HFF-Myc (cell line): ENCODE measurements around the gene ARHGDIG.

Source experiments
- DNase-seq: peaks from one replicate; pipeline ENCODE4 v3.0.0-alpha.2; 2011; ENCODE audit warnings: low read depth; ENCODE audit errors: extremely low read depth
- H3K4me3 ChIP-seq: replicated peaks from 2 replicates; pipeline ENCODE4 v1.5.1; 2011; ENCODE audit warnings: low read depth, mild to moderate bottlenecking, control low read depth, low read length
- TF ChIP-seq, protein P1 (sequence below): IDR thresholded peaks from 2 replicates; pipeline ENCODE4 v1.5.1; 2012; ENCODE audit warnings: mild to moderate bottlenecking, low read depth, low read length, control low read depth; ENCODE audit errors: missing control alignments

The ARHGDIG gene

DNA sequence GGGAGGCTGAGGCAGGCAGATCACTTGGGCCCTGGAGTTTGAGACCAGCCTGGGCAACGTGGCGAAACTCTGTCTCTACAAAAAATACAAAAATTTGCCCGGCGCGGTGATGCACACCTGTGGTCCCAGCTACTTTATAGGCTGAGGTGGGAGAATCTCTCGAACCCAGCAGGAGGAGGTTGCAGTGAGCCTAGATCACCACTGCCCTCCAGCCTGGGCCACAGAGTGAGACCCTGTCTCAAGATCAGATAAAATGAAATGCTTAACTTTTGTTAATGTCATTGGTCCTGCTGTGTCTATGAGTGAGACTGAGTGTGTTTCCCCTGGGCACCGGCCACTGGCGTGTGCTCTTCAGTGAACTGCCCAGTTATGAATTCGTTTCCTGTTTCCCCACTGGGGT lies 35.3 kb upstream of the ARHGDIG start:
- TF ChIP-seq, protein P1, sequence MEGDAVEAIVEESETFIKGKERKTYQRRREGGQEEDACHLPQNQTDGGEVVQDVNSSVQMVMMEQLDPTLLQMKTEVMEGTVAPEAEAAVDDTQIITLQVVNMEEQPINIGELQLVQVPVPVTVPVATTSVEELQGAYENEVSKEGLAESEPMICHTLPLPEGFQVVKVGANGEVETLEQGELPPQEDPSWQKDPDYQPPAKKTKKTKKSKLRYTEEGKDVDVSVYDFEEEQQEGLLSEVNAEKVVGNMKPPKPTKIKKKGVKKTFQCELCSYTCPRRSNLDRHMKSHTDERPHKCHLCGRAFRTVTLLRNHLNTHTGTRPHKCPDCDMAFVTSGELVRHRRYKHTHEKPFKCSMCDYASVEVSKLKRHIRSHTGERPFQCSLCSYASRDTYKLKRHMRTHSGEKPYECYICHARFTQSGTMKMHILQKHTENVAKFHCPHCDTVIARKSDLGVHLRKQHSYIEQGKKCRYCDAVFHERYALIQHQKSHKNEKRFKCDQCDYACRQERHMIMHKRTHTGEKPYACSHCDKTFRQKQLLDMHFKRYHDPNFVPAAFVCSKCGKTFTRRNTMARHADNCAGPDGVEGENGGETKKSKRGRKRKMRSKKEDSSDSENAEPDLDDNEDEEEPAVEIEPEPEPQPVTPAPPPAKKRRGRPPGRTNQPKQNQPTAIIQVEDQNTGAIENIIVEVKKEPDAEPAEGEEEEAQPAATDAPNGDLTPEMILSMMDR = no peak
- DNase-seq = no peak
- H3K4me3 ChIP-seq = no peak overlapping the region

DNA sequence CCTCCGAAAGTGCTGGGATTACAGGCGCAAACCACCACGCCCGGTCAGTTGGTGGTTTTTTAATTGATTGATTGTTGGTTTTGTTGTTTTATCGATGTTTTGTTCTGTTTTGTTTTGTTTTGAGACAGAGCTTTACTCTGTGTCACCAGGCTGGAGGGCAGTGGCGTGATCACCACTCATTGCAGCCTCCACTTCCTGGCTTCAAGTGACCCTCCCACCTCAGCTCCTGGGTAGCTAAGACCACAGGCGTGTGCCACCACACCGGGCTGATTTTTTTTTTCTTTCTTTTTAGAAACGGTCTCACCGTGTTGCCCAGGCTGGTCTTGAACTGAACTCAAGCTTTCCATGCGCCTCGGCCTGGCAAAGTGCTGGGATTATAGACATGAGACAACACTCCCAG lies 33.4 kb upstream of the ARHGDIG start:
- TF ChIP-seq, protein P1 = no peak
- no peak for DNase-seq

DNA sequence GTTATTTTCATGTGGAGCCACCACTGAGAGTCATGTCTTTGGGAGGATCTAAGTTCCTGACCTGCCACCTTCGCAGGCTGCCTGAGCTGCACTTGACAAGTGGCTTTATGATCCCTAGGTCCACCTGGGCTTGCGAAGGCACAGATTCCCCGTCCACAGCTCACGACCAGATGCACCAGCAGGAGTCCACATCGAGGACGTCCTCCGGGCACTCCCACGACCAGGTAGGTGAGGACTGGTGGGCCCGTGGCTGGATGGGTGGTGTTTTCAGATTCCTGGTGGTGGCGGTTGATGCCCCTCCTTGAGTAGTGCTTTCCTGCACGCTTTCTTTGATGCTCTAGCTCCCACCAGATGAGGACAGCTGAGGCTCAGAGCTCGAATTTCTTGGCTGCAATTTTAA lies 31.0 kb upstream of the ARHGDIG start:
- no peak for DNase-seq
- no peak overlapping the region for H3K4me3 ChIP-seq
- TF ChIP-seq, protein P1 = no peak

More for the DNA sequence above, 33.4 kb upstream of the ARHGDIG start:
- no peak overlapping the region for H3K4me3 ChIP-seq

DNA sequence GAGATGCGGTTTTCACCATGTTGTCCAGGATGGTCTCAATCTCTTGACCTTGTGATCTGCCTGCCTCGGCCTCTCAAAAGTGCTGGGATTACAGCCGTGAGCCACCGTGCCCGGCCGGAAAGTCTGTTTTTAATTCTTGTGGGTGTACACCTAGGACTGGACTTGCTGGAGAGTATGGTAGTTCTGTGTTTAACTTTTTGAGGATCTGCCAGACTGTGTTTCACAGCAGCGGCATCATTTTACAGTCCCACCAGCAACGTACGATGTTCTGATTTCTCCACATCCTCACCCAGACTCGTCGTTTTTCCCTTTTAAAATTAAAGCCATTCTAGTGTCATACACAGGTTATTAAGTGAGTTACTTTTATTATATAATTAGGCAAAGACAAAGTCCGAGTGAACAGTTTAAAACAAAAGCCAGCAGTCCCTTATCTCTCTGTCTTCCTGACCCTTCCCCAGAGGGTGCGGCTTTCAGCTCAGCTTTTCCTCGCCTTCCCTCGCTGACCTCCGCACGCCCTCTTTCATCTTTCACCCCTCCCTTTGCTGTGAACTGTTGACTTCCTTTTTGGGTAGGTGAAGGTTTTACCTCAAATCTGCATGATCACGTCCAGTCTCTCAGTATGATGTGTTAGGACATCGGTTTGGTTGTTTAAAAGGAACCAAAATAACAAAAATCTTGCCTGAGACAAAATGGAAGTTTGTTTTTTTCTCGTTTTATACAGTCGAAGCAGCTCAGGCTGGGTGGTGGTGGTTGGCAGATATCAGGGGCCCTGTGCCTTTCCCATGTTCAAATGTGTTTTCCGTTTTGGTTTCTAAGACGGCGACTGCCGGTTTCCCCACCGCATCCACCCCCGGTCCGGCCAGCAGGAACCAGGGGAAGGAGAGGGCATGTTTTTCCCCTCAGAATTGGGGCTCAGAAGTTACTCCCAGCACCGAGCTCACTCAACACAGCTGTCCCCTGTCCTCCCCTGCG lies 27.7 kb upstream of the ARHGDIG start:
- no peak for DNase-seq
- H3K4me3 ChIP-seq = no peak overlapping the region
- TF ChIP-seq, protein P1 = no peak

DNA sequence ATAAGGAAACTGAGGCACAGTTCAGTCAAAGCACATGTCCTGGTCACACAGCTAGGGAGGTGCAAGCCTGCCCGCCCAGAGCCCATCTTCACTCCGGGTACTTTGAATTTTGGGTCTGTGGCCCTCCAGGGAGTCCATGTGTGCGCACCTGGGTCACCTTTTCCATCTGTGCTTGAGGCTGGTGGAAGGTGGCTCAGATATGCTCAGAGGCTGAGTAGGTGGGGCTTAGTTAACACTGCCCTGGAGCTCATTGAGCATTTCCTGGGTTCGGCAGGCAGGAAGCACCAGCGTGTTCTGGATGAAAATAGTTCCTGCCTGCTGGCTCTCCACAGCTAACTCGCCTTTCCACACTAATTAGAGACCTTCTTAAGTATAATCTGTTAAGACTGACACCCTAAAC lies 26.6 kb upstream of the ARHGDIG start:
- no peak overlapping the region for H3K4me3 ChIP-seq
- TF ChIP-seq, protein P1 = no peak
- no peak for DNase-seq

DNA sequence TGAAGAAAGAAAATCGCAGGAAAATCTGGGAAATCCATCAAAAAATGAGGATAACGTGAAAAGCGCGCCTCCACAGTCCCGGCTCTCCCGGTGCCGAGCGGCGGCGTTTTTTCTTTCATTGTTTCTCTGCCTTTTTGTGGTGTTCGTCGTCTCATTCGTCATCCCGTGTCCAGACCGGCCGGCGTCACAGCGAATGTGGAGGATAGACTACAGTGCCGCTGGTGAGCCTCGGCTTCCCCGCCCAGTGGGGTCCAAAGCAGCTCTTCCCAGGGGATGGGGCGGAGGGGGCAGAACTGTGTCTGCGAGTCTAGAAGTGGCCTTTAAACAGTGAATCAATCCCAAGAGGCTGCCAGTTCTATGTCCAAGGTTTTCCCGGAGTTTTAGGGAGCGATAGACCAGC lies 25.9 kb upstream of the ARHGDIG start:
- no peak overlapping the region for H3K4me3 ChIP-seq
- TF ChIP-seq, protein P1 = no peak
- DNase-seq = no peak
